ENCODE measurements around the gene MAP2K2.

Gene MAP2K2

DNA sequence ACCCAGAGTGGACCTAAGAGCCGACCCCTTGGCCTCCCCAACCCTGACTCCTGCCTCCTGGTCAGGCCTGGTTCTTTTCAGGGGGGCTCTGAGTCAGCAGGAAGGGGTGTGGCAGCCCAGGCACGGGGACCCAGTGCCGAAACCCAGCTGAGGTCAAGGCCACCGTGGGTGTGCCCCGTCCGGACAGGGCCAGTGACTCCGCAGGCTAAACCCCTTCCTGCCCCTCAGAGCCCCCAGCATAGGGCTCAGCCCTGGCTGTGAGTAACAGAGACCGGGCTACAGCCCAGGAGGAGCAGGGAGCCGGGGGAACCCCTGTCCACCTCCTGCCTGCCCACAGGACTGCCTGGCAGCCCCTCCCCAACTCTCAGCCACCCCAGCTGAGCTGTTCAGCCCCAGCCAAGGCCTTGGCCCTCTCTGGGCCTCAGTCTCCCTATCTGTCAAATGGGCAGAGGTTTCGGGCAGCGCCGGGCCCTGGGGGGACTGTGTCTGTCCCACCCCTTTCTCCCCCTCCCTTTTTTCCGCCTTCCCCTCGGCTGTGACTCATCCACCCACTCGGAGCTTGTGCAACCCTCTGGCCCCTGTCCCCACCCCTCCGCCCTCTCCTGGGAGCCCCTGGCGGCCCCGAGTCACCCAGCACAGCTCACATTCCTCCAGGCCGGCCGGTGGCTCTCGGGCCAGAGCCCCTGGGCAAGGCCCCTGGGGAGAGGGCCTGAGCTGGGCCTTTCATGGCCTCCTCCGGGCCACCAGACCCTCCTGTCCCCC is 65.8 kb downstream of the MAP2K2 start:
- Mint-ChIP-seq H3K4me1 (ENCODE audit: low read depth) (peaks cover 11% of the 10 kb centered on the region), H3K27ac (peak overlapping the region; percentile 15), H3K9me3 (no peaks in the 10 kb centered on the region)

DNA sequence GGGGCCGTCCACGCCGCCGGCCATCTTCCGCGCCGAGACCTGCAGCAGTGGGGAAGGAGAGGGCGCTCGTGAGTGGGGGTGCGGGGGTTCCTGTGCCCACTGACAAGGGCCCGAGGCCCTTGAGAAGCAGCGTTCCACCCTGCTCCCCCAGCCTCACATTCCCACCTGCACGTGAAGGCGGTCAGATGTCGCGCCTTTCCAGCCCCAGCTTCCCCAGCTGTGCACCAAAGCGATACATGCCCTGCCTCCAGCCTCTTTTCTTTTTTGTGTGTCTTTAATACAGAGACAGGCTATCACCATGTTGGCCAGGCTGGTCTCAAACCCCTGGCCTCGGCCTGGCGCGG is 68.7 kb downstream of the MAP2K2 start:
- Mint-ChIP-seq H3K36me3 (ENCODE audit: low read depth) (peaks cover 32% of the 10 kb centered on the region), H3K4me3 (no peak overlapping the region), H3K4me1 (ENCODE audit: low read depth) (peaks cover 15% of the 10 kb centered on the region), H3K27me3 (ENCODE audit: low read depth) (no peaks in the 10 kb centered on the region), H3K27ac (no peak overlapping the region), H3K9me3 (no peaks in the 10 kb centered on the region)

More for the DNA sequence above, 65.8 kb downstream of the MAP2K2 start:
- H3K27me3 Mint-ChIP-seq (ENCODE audit: low read depth), result no peaks in the 10 kb centered on the region
- H3K4me3 Mint-ChIP-seq, result no peak overlapping the region
- H3K36me3 Mint-ChIP-seq (ENCODE audit: low read depth), result peaks cover 17% of the 10 kb centered on the region

DNA sequence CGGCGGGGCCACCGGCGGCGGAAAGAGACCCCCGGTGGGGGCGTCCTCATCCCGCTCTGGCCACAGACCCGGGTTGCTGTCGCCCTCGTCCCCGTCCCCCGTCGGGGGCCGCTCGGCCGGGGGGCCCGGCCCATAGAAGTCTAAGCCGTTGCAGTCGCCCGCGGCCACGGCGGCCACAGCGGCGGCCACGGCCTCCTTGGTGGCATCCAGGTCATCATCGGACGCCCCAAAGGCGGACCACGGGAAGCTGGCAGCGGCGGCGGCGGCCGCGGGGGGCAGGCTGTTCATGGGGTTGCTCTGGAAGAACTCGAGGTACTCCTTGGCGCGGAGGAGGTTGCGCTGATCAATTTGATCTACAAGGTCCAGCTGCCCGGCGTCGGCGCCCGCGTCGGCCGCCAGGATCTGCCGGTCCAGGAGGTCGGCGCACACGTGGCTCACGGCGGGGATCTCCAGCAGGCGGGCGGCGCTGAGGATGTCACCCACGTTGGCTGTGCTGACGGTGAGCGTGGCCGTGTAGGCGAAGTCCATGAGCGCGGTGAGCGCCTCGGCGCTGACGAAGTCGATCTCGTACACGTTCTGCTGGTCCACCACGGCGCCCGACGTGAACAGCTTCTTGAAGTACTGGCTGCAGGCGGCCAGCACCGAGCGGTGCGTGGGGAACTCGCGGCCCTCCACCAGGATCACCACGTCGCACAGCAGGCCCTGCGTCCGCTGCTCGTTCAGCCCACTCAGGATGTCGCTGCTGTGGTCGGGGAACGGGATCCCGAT is 69.3 kb downstream of the MAP2K2 start:
- Mint-ChIP-seq H3K9me3 (no peaks in the 10 kb centered on the region), H3K4me3 (no peak overlapping the region), H3K27me3 (ENCODE audit: low read depth) (no peaks in the 10 kb centered on the region), H3K27ac (no peak overlapping the region), H3K4me1 (ENCODE audit: low read depth) (peaks cover 15% of the 10 kb centered on the region), H3K36me3 (ENCODE audit: low read depth) (peaks cover 36% of the 10 kb centered on the region)

DNA sequence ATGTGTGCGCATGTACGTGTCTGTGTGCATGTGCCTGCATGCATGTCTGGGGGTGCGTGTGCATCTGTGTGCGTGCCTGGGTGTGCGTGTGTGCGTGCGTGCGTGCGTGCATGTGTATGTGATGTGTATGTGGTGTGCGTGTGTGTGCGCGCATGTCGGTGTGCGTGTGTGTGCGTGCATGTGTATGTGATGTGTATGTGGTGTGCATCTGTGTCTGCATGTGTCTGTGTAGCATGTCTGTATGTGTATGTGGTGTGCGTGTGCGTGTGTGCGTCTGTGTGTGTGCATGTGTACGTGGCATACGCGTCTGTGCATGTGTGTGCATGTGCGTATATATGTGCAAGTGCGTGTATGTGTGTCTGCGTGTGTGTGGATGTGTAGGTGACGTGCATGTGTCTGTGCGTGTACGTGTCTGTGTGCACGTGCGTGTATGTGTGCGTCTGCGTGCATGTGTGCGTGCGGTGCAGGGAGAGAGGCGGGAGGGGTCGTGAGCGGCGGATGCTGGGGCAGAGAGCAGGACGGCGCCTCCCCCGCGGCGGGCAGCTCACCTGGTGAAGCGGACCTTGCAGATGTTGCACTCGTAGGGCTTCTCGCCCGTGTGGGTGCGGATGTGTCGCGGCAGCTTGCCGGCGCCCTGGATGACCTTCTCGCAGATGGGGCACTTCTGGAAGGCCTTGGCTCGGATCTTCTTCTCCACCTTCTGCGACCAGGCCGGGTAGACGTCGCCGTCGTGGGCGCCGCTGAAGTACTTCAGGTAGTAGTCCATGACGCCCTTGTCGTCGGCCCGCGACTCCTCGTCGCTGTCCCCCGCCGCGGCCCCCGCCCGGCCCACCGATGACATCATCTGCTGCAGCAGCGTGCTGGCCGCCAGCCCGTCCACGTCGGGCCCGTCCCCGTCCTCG is 70.2 kb downstream of the MAP2K2 start:
- H3K9me3 Mint-ChIP-seq, result no peaks in the 10 kb centered on the region
- H3K4me3 Mint-ChIP-seq, result no peak overlapping the region
- H3K27ac Mint-ChIP-seq, result no peak overlapping the region
- peaks cover 15% of the 10 kb centered on the region for H3K4me1 Mint-ChIP-seq (ENCODE audit: low read depth)
- no peaks in the 10 kb centered on the region for H3K27me3 Mint-ChIP-seq (ENCODE audit: low read depth)
- H3K36me3 Mint-ChIP-seq (ENCODE audit: low read depth), result peaks cover 37% of the 10 kb centered on the region

DNA sequence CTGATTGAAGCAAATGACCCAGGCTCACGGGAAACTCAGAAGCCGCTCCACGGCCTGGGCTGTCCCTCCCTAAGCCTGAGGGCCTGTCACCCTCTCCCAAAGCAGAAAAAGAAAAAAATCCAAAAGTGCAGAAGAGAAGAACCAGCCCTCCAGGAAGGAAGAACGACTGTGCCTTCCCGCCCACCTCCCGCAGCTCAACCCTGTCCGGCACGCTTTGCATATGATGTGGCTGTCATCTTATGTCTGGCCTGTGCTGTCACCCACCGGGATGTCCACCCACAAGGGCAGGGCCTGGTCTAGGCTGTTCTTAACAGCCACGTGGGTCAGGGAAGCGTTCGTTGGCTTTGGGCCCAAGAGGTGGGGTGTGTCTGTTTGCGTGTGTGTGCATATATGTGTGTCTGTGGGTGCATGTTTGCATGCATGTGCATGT is 70.9 kb downstream of the MAP2K2 start:
- Mint-ChIP-seq H3K4me1 (ENCODE audit: low read depth) (peaks cover 15% of the 10 kb centered on the region), H3K4me3 (no peak overlapping the region), H3K9me3 (no peaks in the 10 kb centered on the region), H3K36me3 (ENCODE audit: low read depth) (peaks cover 37% of the 10 kb centered on the region), H3K27ac (no peak overlapping the region), H3K27me3 (ENCODE audit: low read depth) (no peaks in the 10 kb centered on the region)

DNA sequence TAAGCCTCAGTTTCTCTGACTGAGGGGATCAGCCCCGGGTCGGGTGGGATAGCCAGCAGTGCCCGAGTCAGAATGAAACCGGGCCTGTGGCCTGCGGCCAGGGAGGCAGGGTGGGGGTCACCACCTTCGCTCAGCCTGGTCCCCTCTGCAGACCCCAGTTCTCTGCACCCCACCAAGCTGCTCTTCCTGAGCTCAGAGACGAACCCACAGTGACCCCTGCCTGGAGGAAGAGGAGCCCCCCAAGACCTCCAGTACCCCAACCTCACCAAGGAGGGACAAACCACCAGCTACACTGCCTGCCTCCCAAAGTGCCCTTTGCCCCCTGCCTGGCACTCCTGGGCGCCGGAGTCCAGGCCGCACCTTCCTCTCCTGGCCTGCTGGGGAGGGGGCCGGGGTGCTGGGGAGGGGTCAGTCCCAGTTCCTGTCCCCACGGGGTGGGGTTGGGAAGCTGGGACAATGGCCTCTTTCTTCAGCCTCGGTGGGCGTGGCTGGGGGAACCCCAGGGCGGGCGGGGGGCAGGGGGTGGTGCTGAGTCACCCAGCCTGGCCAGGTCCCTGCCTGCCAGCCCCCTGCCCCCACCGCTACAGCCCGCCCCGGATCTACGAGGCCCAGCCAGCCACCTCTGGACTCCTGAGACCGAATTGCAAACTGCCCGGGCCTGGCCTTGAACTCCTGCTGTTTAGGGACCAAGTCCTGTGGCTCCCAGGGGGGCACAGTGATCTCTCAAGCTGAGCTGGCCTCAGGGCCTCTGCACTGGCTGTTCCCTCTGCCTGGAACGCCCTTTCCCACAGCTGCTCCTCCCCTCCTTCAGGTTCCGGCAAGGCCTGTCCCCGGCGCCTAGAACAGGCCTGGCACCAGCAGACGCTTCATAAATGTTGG is 71.6 kb downstream of the MAP2K2 start:
- H3K4me1 Mint-ChIP-seq (ENCODE audit: low read depth), result peaks cover 14% of the 10 kb centered on the region
- H3K27me3 Mint-ChIP-seq (ENCODE audit: low read depth), result no peaks in the 10 kb centered on the region
- H3K4me3 Mint-ChIP-seq, result no peak overlapping the region
- peaks cover 33% of the 10 kb centered on the region for H3K36me3 Mint-ChIP-seq (ENCODE audit: low read depth)
- H3K9me3 Mint-ChIP-seq, result no peaks in the 10 kb centered on the region
- H3K27ac Mint-ChIP-seq, result no peak overlapping the region

DNA sequence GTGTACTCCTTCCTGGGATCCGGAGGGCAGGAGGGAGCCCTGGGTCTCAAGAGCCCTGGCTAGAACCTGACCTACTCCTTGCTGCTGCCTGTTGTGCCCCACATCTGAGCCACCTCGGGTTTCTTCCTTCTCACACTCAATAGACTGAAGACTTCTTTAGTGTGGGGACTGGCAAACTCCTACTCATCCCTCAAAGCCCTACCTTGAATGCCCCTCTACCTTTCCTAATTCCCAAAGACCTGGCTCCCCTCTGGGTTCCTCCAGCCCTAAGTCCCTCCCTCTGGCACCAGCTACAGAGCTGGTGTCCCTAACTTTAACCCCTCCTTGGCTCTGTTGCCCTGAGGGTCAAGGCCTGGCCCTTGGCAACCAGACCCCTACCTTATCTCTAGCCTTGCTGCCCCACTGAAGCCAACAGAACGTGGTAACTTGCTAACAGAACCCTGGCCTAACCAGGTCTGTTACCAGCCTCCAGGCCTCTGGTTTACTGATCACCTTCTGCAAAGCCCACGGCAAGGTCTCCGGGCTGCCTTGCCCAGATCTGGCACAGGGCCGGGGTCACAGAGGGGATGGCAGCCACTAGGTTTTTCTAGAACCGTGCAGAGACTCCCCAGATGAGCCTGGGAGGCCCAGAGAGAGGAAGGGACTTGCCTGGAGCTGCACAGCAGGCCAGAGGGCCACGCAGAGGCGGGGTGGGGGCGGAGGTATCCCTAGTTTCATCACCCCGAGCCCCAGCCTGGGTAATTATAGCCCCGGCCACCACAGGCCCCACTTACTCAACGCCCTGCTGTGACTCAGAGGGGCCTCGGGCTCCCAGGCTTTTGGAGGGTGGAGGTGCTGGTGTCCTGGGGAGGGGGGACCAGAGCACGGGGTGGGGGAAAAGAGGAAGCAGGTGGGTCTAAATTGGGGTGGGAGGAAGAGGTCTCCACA is 72.5 kb downstream of the MAP2K2 start:
- H3K4me3 Mint-ChIP-seq, result no peak overlapping the region
- no peaks in the 10 kb centered on the region for H3K9me3 Mint-ChIP-seq
- peaks cover 13% of the 10 kb centered on the region for H3K4me1 Mint-ChIP-seq (ENCODE audit: low read depth)
- H3K36me3 Mint-ChIP-seq (ENCODE audit: low read depth), result peaks cover 34% of the 10 kb centered on the region
- H3K27me3 Mint-ChIP-seq (ENCODE audit: low read depth), result no peaks in the 10 kb centered on the region
- H3K27ac Mint-ChIP-seq, result no peak overlapping the region

DNA sequence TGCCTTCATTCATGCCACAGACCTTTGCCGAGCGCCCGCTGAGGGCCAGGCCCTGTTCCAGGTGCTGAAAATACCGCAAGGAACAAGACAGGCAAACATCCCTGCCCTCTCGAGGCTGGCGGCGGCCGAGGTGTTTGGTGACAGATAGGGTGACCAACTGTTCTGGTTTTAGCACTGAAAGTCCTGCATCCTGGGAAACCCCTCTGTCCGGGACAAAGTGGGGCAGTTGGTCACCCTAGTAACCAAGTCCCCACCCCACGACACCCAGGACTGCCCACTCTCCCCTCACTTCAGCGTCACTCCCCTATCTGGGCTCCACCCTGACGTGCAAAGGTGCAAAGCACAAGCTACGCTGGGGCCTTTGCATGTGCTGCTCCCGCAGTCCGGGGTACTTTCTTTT is 74.5 kb downstream of the MAP2K2 start:
- Mint-ChIP-seq H3K4me1 (ENCODE audit: low read depth) (peaks cover 13% of the 10 kb centered on the region), H3K27ac (no peak overlapping the region), H3K9me3 (no peaks in the 10 kb centered on the region), H3K4me3 (no peak overlapping the region), H3K36me3 (ENCODE audit: low read depth) (peaks cover 31% of the 10 kb centered on the region), H3K27me3 (ENCODE audit: low read depth) (no peaks in the 10 kb centered on the region)

DNA sequence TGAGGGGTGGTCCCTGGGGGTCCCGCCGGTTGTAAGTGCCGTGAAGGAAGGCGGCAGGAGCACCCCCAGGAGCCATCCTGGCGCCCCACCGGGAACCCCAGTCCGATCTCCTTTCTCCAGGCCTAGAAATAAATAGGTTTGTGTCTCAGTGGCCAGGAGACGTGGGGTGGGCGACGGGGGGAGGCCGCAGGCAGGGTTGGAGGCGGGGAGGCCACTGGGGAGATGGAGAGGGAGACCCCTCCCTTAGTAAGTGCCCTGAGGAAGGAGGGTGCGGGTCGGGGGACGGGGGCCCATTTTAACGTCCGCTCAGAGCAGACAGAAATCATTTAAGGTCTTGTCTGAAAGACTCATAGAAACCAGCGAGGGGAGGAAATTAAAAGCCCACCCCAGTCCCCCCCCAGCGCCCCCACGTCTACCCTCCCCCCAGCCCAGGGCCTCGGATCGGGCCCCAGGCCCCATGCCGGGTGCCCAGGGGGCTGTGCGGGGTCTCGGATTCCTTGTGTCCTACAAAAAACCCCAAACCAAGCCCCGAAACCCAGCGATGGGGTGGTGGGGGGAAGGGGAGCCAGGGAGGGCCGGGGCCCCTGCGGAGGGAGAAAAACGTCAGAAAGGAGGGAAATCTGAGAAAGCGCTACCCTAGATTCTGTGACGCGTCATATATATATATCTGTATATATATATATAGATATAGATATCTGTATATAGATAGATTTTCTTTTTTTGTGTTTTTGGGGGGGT is 76.8 kb downstream of the MAP2K2 start:
- Mint-ChIP-seq H3K4me1 (ENCODE audit: low read depth) (peaks cover 4% of the 10 kb centered on the region), H3K9me3 (no peaks in the 10 kb centered on the region), H3K27me3 (ENCODE audit: low read depth) (no peaks in the 10 kb centered on the region), H3K4me3 (no peak overlapping the region), H3K27ac (no peak overlapping the region), H3K36me3 (ENCODE audit: low read depth) (peaks cover 19% of the 10 kb centered on the region)

DNA sequence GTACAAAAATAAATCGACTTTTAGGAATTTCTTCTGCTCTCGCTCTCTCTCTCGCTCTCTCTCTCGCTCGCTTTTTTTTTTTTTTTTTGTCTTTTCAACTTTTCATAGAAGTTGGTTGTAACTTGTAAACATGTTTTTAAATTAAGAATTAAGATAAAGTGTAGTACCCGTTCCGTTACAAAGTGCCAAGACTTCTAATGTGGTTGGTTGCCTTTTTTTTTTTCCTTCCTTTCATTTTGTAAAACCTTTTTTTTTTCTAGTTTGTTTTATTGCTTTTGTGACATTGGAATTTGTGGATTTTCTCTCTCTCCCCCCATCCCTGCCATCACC is 77.6 kb downstream of the MAP2K2 start:
- no peak overlapping the region for H3K4me3 Mint-ChIP-seq
- H3K27ac Mint-ChIP-seq, result peak overlapping the region; percentile 7
- peaks cover 16% of the 10 kb centered on the region for H3K36me3 Mint-ChIP-seq (ENCODE audit: low read depth)
- peaks cover 4% of the 10 kb centered on the region for H3K4me1 Mint-ChIP-seq (ENCODE audit: low read depth)
- H3K9me3 Mint-ChIP-seq, result no peaks in the 10 kb centered on the region
- H3K27me3 Mint-ChIP-seq (ENCODE audit: low read depth), result no peaks in the 10 kb centered on the region

DNA sequence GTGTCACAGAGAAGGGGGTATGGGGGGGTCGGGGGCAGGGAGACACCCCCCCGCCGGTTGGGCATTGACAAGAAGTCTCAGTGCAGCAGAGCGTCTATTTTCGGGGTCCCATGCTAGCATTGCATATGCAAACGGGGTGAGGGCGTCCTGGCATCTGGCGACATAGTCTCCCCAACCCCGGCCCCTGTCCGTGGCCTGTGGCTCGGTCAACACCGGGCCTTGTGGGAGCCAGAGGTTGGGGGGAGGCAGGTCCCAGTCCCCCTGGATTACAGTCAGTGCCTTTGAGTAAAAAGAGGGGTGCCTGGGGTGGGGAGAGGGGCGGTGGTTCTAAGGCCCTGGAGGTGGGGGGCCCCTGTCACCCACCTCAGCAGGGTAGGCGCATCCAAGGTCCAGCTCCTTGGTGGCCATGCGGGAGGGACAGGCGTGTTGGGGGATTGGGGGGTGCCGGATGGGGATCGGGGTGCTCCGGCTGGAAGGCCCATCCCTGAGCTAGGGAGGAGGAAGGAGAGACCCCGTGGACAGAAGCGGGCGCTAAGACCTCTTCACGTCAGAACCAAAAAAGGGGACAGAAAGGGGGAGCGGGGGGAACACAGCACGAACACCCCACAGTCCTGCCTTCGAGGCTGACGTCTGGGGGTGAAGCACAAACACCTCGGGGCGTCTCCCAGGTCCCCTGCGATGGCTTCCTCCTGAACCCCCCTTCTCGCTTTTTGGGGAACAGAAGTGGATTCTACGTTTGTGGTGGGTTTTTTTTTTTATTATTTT is 78.1 kb downstream of the MAP2K2 start:
- no peak overlapping the region for H3K27ac Mint-ChIP-seq
- no peaks in the 10 kb centered on the region for H3K9me3 Mint-ChIP-seq
- no peaks in the 10 kb centered on the region for H3K27me3 Mint-ChIP-seq (ENCODE audit: low read depth)
- H3K4me1 Mint-ChIP-seq (ENCODE audit: low read depth), result peaks cover 4% of the 10 kb centered on the region
- peaks cover 12% of the 10 kb centered on the region for H3K36me3 Mint-ChIP-seq (ENCODE audit: low read depth)
- H3K4me3 Mint-ChIP-seq, result no peak overlapping the region

DNA sequence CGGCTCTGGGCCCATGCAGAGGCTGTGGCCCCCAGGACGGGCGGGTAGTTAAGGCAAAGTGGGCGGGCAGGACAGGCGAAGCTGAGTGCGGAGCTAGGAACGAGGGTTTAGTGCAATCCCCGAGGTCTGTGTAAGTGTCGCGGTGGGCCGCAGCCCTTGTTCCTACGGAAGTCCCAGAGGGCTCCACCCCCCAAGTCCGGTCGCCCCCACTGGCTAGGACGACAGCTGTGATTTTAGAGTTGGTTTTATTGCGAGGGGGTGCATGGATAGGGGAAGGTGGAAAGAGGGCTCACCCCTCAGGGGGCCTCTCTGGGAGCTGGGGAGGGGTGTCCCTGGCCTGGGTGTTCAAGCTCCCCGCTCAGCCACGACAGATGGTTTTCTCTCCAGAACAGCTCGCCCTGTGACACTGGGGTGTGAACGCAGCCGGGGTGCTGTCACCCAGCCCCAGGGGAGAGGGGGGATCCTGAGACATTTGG is 78.9 kb downstream of the MAP2K2 start:
- Mint-ChIP-seq H3K36me3 (ENCODE audit: low read depth) (peaks cover 8% of the 10 kb centered on the region), H3K27me3 (ENCODE audit: low read depth) (no peaks in the 10 kb centered on the region), H3K4me1 (ENCODE audit: low read depth) (no peaks in the 10 kb centered on the region), H3K9me3 (no peaks in the 10 kb centered on the region), H3K4me3 (no peak overlapping the region), H3K27ac (no peak overlapping the region)

Measured in T-helper 1 cell treated with Interleukin-12 subunit alpha and Interleukin-12 subunit beta and Interleukin-4 antibody, amounts not matched to agents 30 μg/mL and 1 μg/mL, for 36 hours (primary cell).